PC-3 (cell line): ENCODE data around the gene CDH4. TPM values are rescaled to one million over a fixed set of nuclear protein-coding genes. Genes with fewer than 3 reads are reported as not detected.

Experiments
- ATAC-seq: fragments of 200-7000 bp; cut with Tn5 transposase; 2 replicates; pipeline ENCODE4 v1.9.1; 2020; ENCODE audit warnings: mild to moderate bottlenecking, moderate library complexity
- BruUV-seq: library from RNA; stranded (reverse); fragments of 400-500 nt; replicated peaks from 2 replicates; lab custom pipeline; 2021; lab: Mats Ljungman, UMichigan
- CTCF ChIA-PET: fragments of 300-600 bp; sonication (Branson Sonifier 250); formaldehyde crosslinking; loops from one replicate; lab custom pipeline; 2022; ENCODE audit warnings: antibody characterized with exemption; lab: Charles Lee
- POLR2A ChIA-PET: fragments of 300-600 bp; sonication (Branson Sonifier 250); formaldehyde crosslinking; loops from one replicate; lab custom pipeline; 2022; ENCODE audit warnings: antibody characterized with exemption; ENCODE audit not compliant: unreplicated experiment; lab: Charles Lee
- DNase-seq: peaks from one replicate; pipeline ENCODE4 v3.0.0-alpha.2; 2015
- H2AFZ ChIP-seq: fragments of 300-600 bp; sonication (generic); 2 replicates; pipeline ENCODE4 v1.6.0; 2016; ENCODE audit warnings: antibody characterized with exemption, low read length
- H3F3A ChIP-seq: fragments of 300-600 bp; sonication (generic); one replicate; pipeline ENCODE4 v1.6.0; 2017; ENCODE audit warnings: antibody characterized with exemption, low read length, control low read depth, mild to moderate bottlenecking; ENCODE audit not compliant: unreplicated experiment
- H3K27ac ChIP-seq: fragments of 300-600 bp; sonication (generic); 2 replicates; pipeline ENCODE4 v1.5.1; 2016; ENCODE audit warnings: mild to moderate bottlenecking, low read length
- H3K27me3 ChIP-seq: fragments of 300-600 bp; sonication (generic); 2 replicates; pipeline ENCODE4 v1.6.1; 2016; ENCODE audit warnings: low read length, mixed read lengths
- H3K36me3 ChIP-seq: fragments of 300-600 bp; sonication (generic); 2 replicates; pipeline ENCODE4 v1.6.1; 2016; ENCODE audit warnings: low read depth, mixed run types, low read length, mixed read lengths
- H3K4me1 ChIP-seq: fragments of 300-600 bp; sonication (generic); 2 replicates; pipeline ENCODE4 v1.5.1; 2016; ENCODE audit warnings: low read length; ENCODE audit not compliant: insufficient read depth
- H3K4me2 ChIP-seq: fragments of 300-600 bp; sonication (generic); 2 replicates; pipeline ENCODE4 v1.6.0; 2016; ENCODE audit warnings: low read length
- H3K4me3 ChIP-seq: fragments of 300-600 bp; sonication (generic); 2 replicates; pipeline ENCODE4 v1.5.1; 2016; ENCODE audit warnings: mild to moderate bottlenecking, low read length, mixed read lengths
- H3K79me2 ChIP-seq: fragments of 300-600 bp; sonication (generic); 2 replicates; pipeline ENCODE4 v1.6.1; 2017; ENCODE audit warnings: low read length, mixed read lengths
- H3K9ac ChIP-seq: fragments of 300-600 bp; sonication (generic); 2 replicates; pipeline ENCODE4 v1.6.0; 2016; ENCODE audit warnings: mild to moderate bottlenecking, low read length
- H3K9me2 ChIP-seq: fragments of 300-600 bp; sonication (generic); replicated peaks from 2 replicates; pipeline ENCODE4 v1.6.1; 2016; ENCODE audit warnings: mixed run types, low read length, mixed read lengths
- H3K9me3 ChIP-seq: fragments of 300-600 bp; sonication (generic); 2 replicates; pipeline ENCODE4 v1.6.1; 2016; ENCODE audit warnings: low read length, mixed read lengths
- H4K20me1 ChIP-seq: fragments of 300-600 bp; sonication (generic); 2 replicates; pipeline ENCODE4 v1.6.1; 2016; ENCODE audit warnings: low read length, mixed read lengths
- EZH2 ChIP-seq: fragments of 300-600 bp; sonication (generic); IDR thresholded peaks from one replicate; pipeline ENCODE4 v1.6.1; 2017; ENCODE audit warnings: antibody characterized with exemption, mild to moderate bottlenecking, low read length; ENCODE audit not compliant: unreplicated experiment
- EZH2phosphoT487 ChIP-seq: fragments of 300-600 bp; sonication (generic); IDR thresholded peaks from 2 replicates; pipeline ENCODE4 v1.6.1; 2018; ENCODE audit warnings: mild to moderate bottlenecking, antibody characterized with exemption, low read length, borderline replicate concordance
- intact Hi-C: fragments of 100-400 bp; cut with micrococcal nuclease; formaldehyde crosslinking; loops from 2 replicates; pipeline ENCODE4 v1.9.0; 2023
- total RNA-seq: library from RNA; depleted of rRNA; stranded (reverse); fragments of >200 nt; gene quantifications from 2 replicates; pipeline ENCODE4 v1.2.3, GENCODE V29; 2014
- TF ChIP-seq, protein P1 (sequence below): fragments of 300-600 bp; sonication (generic); conservative IDR thresholded peaks from 2 replicates; pipeline ENCODE4 v1.5.1; 2017; ENCODE audit warnings: antibody characterized with exemption, low read depth, mild to moderate bottlenecking, low read length

The CDH4 gene
- total RNA-seq, 1 experiment from 2014 or later: not detected

DNA sequence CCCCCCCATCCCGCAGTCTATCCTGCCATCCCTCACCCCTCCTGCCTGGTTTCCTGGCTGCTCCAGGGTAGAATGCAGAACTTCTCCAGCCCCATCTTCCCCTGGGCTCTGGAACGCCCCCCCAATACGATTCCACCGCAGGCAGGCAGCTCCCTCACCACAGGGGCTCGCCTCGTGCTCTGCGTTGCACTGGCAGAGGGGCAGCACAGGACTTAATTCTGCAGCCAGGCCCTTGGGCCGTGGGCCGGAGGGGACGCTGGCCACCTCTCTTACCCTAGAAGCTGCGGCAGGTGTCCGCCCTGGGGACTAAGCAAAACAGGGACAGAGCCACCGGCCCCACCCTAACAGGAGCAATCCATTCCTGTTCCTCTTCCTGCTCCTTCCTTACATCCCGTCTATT, 263.9 kb downstream of the CDH4 start:
- ATAC-seq (no peak), DNase-seq (no peak)
- Histone ChIP-seq H3K9me3 (no peaks in the 10 kb centered on the region), H2AFZ (no peak overlapping the region), H3K4me3 (no peak overlapping the region), H3K9ac (no peak overlapping the region), H3F3A (no peaks in the 10 kb centered on the region), H3K4me2 (no peak overlapping the region), H3K79me2 (no peaks in the 10 kb centered on the region), H3K4me1 (no peaks in the 10 kb centered on the region), H3K9me2 (no peaks in the 10 kb centered on the region), H3K27ac (no peak overlapping the region), H3K36me3 (no peaks in the 10 kb centered on the region), H4K20me1 (no peaks in the 10 kb centered on the region), H3K27me3 (peaks cover 75% of the 10 kb centered on the region)
- BruUV-seq: no TSS peak
- TF ChIP-seq EZH2 (no peak), EZH2phosphoT487 (no peak)
- TF ChIP-seq, protein P1, sequence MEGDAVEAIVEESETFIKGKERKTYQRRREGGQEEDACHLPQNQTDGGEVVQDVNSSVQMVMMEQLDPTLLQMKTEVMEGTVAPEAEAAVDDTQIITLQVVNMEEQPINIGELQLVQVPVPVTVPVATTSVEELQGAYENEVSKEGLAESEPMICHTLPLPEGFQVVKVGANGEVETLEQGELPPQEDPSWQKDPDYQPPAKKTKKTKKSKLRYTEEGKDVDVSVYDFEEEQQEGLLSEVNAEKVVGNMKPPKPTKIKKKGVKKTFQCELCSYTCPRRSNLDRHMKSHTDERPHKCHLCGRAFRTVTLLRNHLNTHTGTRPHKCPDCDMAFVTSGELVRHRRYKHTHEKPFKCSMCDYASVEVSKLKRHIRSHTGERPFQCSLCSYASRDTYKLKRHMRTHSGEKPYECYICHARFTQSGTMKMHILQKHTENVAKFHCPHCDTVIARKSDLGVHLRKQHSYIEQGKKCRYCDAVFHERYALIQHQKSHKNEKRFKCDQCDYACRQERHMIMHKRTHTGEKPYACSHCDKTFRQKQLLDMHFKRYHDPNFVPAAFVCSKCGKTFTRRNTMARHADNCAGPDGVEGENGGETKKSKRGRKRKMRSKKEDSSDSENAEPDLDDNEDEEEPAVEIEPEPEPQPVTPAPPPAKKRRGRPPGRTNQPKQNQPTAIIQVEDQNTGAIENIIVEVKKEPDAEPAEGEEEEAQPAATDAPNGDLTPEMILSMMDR: no peak
- intact Hi-C loops: no loop called here
- ChIA-PET CTCF (no interaction called here), POLR2A (no interaction called here)

DNA sequence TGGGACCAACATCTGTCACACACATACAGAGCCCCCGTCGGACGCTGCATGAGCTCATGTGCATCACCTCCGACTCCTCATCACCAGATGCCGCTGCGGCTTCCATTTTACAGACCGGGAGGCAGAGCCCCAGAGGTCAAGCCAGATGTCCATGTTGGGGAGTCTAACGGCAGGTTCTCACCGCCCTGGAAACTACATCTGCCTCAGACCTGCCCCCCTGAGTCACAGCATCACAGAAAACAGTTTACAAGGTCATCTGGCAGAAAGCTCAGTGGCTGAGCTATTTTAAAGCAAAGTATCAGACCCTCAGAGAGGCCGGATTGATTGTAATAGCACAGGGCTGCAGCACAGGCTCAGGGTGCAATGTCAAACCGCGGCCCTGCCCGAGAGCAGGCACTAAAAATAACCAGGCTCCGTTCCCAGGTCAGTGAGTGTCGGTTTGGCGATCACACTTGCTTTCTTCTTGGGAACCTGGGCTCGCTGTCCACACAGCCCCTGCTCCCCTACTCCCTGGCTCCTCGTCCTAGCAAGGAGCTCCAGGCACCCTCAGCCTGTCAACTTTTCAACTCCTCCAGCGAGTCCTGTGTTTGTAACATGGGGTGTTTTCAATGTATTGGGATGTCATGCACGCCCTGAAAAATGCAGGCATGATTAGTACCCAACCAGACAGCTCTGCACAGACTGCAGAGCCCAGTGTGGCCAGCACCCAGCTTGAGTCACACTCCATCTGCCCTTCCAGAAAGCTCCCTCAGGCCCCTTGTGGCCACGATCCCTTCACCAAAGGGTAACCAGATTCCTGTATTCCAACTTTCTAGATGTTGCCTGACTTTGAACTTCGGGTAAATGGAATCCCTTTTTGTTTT, 264.5 kb downstream of the CDH4 start:
- H3K4me1 ChIP-seq: no peaks in the 10 kb centered on the region
- H3K27ac ChIP-seq: no peak overlapping the region
- no peaks in the 10 kb centered on the region for H3K9me2 ChIP-seq
- no TSS peak for BruUV-seq
- no peaks in the 10 kb centered on the region for H3K9me3 ChIP-seq
- H2AFZ ChIP-seq: no peak overlapping the region
- no peaks in the 10 kb centered on the region for H3K79me2 ChIP-seq
- CTCF ChIA-PET: no interaction called here
- no peak for DNase-seq
- H3K27me3 ChIP-seq: peaks cover 75% of the 10 kb centered on the region
- no peak for ATAC-seq
- no peaks in the 10 kb centered on the region for H3K36me3 ChIP-seq
- no peaks in the 10 kb centered on the region for H3F3A ChIP-seq
- no peak overlapping the region for H3K9ac ChIP-seq
- no peak overlapping the region for H3K4me2 ChIP-seq
- POLR2A ChIA-PET: no interaction called here
- intact Hi-C loops: no loop called here
- H4K20me1 ChIP-seq: no peaks in the 10 kb centered on the region
- no peak overlapping the region for H3K4me3 ChIP-seq
- TF ChIP-seq, protein P1: no peak
- TF ChIP-seq EZH2phosphoT487 (no peak), EZH2 (no peak)

DNA sequence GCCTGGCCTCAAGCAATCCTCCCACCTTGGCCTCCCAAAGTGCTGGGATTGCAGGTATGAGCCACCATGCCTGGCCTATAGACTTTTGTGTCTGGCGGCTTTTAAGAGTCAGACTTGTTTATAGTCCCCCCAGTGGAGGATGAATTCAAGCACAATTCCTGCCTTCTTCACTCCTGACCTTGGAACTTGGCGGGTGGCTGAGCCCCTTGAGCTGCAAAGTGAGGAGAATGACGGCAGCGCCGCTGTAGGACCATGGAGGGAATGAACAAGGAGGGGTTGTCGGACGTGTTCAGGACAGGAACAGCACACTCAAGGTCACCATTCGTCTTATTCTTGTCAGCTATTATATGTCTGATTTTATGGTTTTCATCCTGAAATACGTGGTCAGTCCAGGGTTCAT, 265.4 kb downstream of the CDH4 start:
- peaks cover 75% of the 10 kb centered on the region for H3K27me3 ChIP-seq
- H4K20me1 ChIP-seq: no peaks in the 10 kb centered on the region

More for the DNA sequence above, 265.4 kb downstream of the CDH4 start:
- TF ChIP-seq EZH2phosphoT487: no peak
- TF ChIP-seq EZH2: no peak
- TF ChIP-seq, protein P1: no peak
- intact Hi-C loops: no loop called here
- BruUV-seq: no TSS peak
- Histone ChIP-seq H3F3A (no peaks in the 10 kb centered on the region), H3K4me3 (no peak overlapping the region), H3K4me2 (no peak overlapping the region), H3K79me2 (no peaks in the 10 kb centered on the region), H3K27ac (no peak overlapping the region), H3K4me1 (no peaks in the 10 kb centered on the region), H3K36me3 (no peaks in the 10 kb centered on the region), H3K9me2 (no peaks in the 10 kb centered on the region), H2AFZ (no peak overlapping the region), H3K9me3 (no peaks in the 10 kb centered on the region), H3K9ac (no peak overlapping the region)
- ChIA-PET POLR2A (no interaction called here), CTCF (no interaction called here)
- no peak for DNase-seq
- ATAC-seq: no peak
